ENCODE data around the gene ZNF362.
"Not testable (repeated sequence)": the region's sequence is repeated elsewhere in the genome, so short reads cannot be mapped to it uniquely, and the experiment has no call there.

Gene ZNF362

DNA sequence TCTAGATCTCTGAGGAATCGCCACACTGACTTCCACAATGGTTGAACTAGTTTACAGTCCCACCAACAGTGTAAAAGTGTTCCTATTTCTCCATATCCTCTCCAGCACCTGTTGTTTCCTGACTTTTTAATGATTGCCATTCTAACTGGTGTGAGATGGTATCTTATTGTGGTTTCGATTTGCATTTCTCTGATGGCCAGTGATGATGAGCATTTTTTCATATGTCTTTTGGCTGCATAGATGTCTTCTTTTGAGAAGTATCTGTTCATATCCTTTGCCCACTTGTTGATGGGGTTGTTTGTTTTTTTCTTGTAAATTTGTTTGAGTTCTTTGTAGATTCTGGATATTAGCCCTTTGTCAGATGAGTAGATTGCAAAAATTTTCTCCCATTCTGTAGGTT, 34.3 kb downstream of the ZNF362 start:
- not testable (repeated sequence) for DNase-seq

DNA sequence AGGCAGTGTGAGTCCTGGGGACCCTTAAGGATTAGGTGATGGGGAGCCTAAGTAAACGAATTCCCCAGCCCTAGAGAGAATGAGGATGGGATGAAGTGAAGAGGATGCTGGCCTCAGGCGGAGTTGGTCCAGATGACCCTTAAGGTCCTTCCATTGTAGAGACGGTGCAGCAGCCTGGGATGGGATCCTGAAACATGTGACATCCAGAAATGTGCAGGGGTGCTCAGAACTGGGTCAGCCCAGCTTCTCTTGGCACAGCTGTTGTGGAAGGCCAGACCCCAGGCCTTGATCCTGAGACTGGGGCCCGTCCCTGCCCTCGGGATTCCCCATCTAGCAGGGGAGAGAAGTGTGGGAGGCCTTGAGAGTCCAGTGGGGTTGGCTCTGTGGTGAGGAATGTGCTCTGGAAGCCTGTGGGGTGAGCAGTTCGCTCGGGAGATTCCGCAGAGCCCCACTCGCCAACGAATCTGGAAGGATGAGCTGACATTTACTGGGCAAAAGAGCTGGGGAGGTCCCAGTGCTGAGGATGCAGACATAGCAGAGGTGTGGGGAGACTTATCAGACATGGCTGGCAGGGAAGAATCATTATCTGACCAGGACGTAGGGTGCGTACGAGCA, 36.5 kb downstream of the ZNF362 start:
- no peak for DNase-seq

DNA sequence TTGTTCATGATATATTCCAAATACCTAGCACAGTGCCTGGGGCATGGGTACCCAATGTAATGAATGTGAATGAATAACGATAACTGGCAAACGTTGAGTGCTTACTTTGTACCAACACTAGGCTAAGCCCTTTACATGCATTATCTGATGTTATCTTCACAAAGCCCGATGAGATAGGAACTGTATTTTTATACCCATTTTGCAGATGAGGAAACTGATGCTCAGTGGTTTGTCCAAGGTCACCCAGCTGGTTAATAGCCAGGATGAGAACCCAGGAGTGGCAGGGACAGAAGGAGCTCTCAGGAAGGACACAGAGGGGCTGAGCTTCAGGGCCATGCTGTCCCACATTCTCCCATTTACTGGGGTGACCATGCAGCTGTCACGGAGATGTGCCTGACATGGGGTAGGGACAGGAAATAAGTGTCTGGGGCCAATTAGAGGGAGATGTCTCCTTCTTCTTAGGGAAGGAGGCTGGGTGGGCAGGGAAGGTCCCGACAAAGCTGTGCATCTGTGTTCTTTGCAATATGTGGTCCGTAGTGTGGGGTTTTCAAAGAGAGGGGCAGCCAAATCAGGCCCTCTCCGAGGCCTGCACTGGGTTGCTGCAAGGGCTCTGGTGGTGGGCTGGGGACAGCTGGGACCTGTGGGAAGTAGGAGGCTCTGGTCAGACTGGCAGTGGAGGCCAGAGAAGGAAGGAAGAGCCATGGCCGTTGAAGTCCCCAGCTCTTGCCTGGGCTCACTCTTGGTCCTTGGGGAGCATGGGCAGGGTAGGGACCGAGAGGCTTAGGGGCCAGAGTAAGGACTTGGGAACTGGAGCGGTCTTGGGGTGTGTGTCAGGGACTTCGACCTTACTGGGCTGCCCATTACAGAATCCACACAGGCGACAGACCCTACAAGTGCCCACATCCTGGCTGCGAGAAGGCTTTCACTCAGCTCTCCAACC, 38.0 kb downstream of the ZNF362 start:
- no peak for DNase-seq

DNA sequence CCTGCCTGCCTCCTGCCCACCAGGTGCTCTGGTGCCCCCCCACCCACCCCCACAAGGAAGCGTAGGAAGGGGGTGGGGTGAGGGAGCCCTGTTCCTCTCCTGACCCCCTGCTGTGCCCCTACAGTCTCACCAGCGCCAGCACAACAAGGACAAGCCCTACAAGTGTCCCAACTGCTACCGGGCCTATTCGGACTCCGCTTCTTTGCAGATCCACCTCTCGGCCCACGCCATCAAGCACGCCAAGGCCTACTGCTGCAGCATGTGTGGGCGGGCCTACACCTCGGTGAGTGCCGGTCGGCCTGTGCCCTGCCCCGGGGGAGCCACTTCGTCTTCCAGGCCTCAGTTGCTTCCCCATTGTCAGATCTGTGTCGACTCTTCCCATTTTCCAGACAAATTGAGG, 38.7 kb downstream of the ZNF362 start:
- DNase-seq: no peak

DNA sequence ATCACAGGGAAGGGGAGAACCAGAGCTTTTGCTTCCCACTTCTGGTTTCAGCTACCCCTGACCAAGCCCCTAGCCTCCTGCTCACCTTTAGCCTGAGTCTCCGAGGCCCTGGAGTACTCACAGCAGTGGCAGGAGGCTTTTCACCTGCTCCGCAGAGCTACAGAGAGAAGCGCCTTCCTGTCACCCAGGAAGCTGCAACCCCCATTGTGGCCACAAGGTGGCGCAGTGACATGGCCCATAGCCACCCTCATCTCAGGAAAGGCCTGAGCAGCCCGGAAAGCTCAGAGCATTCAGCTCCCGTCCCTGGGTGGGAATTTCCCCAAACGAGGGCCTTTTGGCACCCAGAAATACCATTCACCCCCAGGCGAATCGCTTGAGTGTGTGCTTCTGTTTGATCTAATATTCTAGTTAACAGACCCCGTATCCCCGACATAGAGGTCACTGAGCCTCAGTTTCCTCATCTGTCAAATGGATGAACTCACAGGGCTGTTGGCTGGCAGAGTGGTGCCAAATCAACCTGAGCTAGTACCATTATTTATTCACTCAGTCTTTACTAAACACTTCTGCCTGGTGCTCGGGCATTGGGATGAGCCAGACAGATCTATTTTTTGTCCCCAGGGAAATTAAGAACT, 39.3 kb downstream of the ZNF362 start:
- peak; percentile 69 for DNase-seq

DNA sequence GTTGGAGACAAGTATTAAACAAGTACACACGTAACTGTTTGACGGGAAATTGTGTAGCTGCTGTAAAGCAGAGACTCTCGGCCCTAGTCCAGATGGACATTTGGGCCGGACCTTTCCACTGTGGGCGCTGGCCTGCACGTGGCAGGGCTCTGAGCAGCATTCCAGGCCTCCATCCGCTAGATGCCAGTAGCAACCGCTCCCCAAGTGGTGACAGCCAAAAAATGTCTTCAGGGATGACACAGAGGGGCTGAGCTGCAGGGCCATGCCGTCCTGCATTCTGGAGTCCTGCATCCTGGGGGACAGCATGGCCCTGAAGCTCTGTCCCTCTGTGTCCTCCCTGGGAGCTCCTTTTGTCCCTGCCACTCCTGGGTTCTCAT, 39.8 kb downstream of the ZNF362 start:
- DNase-seq: no peak

DNA sequence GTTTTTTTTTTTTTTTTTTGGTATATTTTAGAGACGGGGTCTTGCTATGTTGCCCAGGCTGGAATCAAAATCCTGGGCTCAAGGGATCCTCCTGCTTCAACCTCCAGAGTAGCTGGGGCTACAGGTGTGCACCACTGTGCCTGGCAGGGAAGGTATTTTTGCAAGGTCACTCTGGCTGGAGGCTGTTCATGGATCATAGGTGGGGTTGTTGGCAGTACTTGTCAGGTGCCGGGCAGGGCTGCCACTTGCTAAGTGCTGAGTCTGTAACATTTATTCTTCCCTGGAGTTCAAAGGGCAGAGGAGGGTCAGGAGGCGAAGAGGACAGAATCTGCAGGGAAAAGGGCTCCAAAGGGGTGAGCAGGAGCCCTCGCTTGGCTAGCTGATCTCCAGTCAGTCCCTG, 40.5 kb downstream of the ZNF362 start:
- DNase-seq: no peak

DNA sequence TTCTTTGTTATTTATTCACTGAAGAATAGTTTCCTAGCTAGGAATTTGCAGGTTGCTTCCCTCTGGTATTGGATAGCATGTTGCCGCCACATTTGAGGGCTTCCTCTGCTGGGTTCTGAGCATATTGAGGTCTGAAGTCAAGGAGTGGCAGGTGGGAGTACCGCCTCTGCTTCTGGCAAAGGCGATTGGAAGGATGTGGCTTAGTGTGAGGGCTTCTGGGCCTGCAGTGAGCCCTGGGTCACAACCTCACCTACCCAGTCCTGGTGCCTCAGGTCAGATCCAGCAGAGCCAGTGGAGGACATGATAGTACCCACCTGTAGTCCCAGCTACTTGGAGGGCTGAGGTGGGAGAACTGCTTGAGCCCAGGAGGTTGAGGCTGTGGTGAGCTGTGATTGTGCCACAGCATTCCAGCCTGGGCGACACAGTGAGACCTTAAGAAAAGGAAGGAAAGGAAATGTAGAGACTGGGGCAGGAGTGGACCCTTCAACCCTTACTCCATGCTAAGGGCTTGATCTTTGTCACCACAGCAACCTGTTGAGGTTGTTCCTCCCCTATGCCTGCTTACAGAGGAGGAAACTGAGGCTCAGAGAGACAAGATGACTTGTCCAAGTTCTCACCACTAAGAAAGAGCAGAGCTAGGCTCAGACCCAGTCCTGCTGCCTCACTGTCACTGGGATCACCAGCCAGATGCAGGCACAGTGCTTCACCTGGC, 41.8 kb downstream of the ZNF362 start:
- DNase-seq: no peak

DNA sequence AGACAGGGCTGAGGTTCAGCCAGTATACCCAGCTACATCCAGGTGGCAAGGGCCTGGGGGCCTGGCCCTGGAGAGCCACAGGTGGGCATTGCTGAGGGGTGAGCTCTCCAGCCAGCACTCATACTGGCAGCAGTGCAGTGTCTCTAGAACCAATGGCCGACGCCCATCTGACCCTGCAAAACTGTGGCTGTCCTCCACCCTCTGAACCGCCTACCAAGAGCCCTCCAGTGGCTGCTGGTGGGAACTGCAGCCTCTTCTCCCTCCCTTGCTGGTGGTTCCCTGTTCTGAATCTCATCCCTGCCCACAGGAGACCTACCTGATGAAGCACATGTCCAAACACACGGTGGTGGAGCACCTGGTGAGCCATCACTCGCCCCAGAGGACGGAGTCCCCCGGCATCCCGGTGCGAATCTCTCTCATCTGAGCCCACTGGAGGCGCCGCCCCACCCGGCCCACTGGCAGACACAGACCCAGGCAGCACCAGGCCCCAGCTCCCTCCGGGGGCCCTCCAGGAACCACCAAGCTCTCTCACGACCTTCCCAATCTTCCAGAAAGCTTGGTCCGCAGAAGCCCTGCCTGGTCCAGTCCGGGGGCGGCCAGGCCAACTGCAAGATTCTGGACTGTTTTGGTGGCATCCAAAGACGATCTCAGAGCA, 42.5 kb downstream of the ZNF362 start:
- DNase-seq: peak; percentile 14

DNA sequence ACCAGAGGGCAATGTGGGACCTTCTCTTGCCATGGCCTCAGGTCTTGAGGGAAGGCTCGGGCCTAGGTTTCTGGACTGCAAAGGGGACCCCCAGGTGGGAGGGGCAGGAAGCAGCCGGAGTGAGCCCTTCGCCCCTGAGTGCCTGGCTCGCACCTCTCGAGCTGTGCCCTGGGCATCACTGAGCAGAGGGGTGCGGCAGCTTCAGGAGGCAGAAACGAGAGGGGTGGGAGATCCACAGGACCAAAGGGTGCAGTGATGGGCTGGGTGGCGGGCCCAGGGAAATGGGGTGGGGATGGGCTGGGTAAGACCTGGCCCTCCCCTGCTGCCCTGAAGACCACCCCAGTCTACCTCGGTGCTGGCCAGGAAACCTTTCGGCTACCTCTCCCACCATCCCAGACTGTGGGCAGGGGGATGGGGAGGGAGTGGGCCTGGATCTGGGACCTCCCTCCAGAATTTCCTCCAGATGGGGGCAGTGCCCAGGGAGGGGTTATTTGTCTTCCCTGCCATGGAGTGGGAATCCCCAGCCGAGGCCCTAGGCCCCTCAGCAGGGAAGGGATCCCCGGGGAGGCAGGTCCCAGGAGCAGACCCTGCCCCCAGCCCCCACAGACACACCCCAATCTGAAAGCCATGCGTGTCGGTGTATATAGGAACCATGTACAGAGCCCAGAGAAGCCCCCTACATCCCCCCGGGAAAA, 43.3 kb downstream of the ZNF362 start:
- DNase-seq: no peak

DNA sequence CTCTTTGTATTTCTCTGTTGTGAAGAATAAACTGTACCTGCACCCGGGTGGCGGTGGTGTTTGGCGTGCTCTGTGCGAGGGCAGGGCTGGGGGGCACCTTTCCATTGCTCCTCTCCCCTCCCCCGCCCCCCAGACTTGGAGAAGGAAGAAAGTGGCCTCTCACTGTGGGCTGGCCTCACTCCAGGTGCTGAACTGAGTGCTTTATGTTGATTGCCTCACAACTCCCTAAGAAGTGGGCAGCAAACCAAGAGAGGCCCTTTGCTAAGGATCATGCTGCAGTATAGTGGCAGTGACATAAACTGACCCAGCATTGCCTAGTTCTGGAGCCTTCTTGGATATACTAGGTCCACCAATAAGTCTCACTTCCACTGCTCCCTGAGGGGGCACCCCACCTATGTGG, 44.4 kb downstream of the ZNF362 start:
- no peak for DNase-seq

DNA sequence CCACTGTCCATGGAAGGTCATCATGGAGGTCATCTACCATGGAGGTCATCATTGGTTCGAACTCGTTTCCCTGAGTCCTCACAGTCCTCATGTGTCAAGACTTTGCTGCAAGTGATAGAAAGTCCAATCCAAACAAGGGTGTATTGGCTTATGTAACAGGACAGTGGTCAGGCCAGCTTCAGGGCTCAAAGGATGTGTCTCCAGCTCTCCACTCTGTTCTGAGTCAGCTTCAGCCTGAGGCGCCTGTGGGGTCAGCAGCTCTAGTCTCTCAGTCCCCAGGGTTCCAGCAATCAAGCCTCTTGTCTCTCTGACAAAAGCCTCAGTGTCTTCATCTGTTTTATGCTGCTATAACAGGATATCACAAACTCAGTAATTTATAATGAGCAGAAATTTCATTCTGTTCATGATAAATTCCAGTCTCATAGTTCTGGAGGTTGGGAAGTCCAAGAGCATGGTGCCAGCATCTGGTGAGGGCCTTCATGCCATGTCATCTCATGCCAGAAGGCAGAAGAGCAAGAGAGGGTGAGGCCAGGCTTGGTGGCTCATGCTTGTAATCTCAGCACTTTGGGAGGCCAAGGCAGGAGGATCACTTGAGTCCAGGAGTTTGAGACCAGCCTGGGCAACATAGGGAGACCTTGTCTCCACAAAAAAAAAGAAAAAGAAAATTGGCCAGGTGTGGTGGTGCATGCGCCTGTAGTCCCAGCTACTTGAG, 45.1 kb downstream of the ZNF362 start:
- no peak for DNase-seq

DNA sequence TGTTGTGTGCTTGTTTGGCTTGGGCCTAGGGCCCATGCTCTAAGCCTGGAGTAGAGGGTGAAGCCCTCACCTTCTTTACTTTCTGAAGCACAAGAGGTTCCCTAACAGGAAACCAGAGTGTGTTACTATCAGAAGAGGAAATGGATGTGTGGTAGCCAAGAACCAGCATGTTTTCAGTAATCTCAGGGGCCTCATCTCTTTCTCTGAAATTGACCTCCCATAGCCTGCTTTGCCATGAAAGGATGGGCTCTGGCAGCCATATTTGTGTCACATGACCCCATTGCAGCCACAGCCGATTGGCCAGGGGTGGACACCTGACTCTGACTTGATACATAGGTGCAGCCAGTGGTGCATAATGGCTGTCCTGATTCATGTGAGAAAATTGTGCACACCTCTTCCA, 46.0 kb downstream of the ZNF362 start:
- peak; percentile 29 for DNase-seq

DNA sequence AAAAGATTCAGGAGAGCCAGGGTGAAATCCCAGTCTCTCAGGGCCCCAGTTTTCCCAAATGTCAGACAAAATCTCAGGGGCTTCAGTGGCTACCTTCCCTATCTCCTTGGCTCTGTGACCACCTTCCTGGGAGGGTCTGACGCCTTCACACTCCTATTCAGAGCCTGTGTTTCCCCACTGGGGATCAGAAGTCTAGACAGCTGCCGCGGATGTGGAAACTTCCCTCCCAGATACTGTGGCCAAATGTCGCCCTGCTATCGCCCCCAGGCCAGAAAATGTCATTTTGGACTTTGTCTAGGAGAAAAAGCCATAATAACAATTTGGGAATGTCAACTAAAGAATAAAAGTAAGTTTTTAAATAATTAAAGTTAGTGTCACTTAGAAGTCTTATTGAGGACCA, 48.7 kb downstream of the ZNF362 start:
- DNase-seq: no peak

DNA sequence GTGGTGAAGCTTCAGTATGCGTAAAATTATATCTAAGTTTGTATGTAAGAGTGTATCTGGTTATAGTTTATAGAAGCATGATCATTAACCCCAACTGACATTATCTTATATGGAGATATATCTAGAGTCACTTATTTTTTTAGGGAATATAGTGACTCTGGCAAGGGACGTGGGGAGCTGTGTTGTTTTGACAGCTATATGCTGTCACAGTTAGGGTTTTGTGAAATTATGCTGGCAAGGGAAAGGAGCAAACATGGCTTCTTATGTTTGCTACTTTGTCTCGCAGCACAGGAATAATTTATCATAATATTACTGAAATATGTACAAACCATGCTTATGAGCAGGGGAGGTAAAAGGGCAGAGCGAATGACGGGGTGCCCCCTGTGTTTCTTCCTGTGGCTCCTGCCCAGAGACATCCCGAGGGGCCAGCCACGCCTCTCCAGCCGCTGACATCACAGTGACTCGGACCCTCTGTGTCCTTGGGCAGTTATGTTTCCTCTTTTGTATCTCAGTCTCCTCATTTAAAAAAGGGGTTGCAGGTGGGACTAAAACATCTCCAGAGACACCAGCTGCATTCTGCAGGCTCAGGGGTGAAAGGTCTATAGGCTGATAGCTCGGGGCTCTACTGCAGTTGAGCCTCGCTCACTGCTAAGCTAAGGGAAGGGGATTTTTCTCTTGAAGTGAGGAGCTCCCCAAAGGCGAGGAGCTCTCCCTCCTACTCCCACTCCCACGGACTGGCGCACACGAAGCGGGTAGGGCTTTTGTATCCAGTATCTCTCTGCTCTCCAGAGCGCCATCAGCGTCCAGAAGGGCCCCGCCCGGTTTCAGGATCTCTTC, 49.7 kb downstream of the ZNF362 start:
- no peak for DNase-seq

DNA sequence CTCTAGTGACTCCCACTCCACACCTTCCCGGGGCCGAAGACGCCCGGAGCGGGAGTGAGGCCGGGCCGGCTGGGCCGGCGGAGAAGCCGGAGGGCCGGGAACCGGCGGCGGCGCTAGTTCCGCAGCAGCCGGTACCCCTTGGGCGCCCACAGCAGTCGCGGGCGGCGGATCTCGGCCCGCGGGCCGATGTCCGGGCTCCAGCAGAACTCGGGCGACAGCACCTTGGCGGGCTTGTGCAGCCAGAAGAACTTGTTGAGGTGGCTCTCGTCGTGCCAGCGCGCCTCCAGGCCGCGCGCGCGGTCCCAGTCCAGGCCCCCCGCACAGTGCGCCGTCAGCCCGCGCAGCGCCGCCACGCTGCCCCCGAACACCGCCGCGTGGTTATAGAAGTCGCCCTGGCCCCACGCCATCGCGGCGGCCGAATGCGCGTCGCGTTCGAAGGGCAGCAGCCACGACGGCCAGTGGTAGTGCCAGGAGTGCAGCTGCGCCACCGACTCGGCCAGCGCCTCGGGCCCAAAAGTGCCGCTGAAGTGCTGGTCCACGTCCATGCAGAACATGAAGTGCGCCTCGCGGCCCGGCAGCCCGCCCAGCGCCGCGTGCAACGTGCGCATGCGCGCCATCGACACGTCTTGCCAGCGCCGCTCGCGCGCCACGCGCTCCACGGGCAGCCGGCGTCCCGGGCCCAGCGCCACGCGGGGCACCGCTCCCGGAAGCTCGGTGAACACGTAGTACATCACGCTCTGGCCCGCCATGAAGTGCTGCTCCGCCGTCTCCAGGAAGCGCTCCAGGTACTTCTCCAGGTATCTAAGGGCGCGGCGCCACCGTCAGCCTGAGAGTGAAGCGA, 50.6 kb downstream of the ZNF362 start:
- no peak for DNase-seq

DNA sequence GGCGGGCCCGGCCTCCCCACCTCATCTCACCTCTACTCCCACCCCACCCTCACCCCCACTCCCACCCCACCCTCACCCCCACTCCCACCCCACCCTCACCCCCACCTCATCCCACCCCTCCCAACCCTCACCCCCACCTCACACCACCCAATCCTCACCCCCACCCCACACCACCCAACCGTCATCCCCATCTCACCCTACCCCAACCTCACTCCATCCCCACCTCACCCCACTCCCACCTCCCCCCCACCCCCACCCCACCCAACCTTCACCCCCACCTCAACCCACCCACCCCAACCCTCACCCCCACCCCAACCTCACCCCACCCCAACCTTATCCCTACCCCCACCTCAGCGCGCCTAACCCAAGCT, 51.2 kb downstream of the ZNF362 start:
- DNase-seq: no peak

DNA sequence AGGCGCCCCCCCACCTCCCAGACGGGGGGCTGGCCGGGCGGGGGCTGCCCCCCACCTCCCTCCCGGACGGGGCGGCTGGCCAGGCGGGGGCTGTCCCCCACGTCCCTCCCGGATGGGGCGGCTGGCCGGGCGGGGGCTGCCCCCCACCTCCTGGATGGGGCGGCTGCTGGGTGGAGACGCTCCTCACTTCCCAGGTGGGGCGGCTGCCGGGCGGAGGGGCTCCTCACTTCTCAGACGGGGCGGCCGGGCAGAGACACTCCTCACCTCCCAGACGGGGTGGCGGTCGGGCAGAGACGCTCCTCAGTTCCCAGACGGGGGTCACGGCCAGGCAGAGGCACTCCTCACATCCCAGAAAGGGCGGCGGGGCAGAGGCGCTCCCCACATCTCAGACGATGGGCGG, 53.1 kb downstream of the ZNF362 start:
- not testable (repeated sequence) for DNase-seq

DNA sequence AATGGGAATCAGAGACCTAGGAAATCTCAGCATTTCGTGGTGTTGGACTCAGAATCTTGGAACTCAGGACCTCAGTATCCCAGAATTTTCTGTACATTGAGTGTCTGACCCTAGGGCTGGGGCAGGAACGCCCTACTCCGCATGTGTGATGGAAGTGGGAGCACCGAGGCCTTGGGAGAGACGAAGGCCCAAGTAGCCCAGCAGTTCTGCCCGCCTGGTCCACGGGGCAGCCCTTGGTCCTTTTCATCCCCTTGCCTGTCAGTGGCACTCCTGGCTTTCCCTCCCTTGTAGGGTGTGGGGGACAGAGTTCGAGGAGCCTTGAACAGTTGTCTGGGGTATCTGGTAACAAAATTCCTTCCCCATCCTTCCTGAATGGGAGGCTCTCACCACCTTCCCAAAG, 54.4 kb downstream of the ZNF362 start:
- DNase-seq: no peak
